IMR-90 (cell line): ENCODE results near the gene CMIP. TPM values are rescaled to one million over a fixed set of nuclear protein-coding genes. Genes with fewer than 3 reads are reported as not detected.
A peak's percentile ranks its signal among the peaks of the same experiment; 100 is the strongest.

ENCODE experiments used
- ATAC-seq: fragments of 200-7000 bp; cut with Tn5 transposase; 2 replicates; pipeline ENCODE4 v1.9.1; 2020; ENCODE audit warnings: low read depth, mild to moderate bottlenecking, moderate library complexity
- BruUV-seq: library from RNA; stranded (reverse); fragments of 400-500 nt; replicated peaks from 2 replicates; lab custom pipeline; 2021; lab: Mats Ljungman, UMichigan
- CTCF ChIA-PET: fragments of 300-600 bp; formaldehyde crosslinking; extraction: SDS; loops from one replicate; lab custom pipeline; 2021; ENCODE audit warnings: antibody characterized with exemption; lab: Yijun Ruan, JAX
- POLR2A ChIA-PET: fragments of 300-600 bp; sonication (Branson Sonifier 250); formaldehyde crosslinking; loops from one replicate; lab custom pipeline; 2022; ENCODE audit warnings: antibody characterized with exemption; ENCODE audit not compliant: unreplicated experiment; lab: Charles Lee
- DNase-seq: peaks from one replicate; pipeline ENCODE4 v3.0.0; 2013
- H2AFZ ChIP-seq: replicated peaks from 2 replicates; pipeline ENCODE3; 2013; ENCODE audit warnings: low read length, mild to moderate bottlenecking; ENCODE audit not compliant: poor library complexity
- H2AK5ac ChIP-seq: 2 replicates; pipeline ENCODE4 v1.6.1; 2013; ENCODE audit warnings: low read depth, low read length, inconsistent platforms
- H2AK9ac ChIP-seq: replicated peaks from 2 replicates; pipeline ENCODE3; 2013; ENCODE audit warnings: mild to moderate bottlenecking, low read depth, low read length, moderate library complexity; ENCODE audit not compliant: poor library complexity
- H2BK120ac ChIP-seq: 2 replicates; pipeline ENCODE4 v1.6.1; 2013; ENCODE audit warnings: low read depth, low read length, inconsistent platforms
- H2BK15ac ChIP-seq: 3 replicates; pipeline ENCODE4 v1.6.1; 2013; ENCODE audit warnings: low read depth, low read length, inconsistent platforms
- H2BK20ac ChIP-seq: 2 replicates; pipeline ENCODE4 v1.6.1; 2013; ENCODE audit warnings: low read depth, mild to moderate bottlenecking, inconsistent platforms, low read length, moderate library complexity
- H2BK5ac ChIP-seq: 2 replicates; pipeline ENCODE4 v1.6.1; 2013; ENCODE audit warnings: mild to moderate bottlenecking, low read depth, low read length, inconsistent platforms; ENCODE audit not compliant: poor library complexity, severe bottlenecking
- H3K14ac ChIP-seq: replicated peaks from 2 replicates; pipeline ENCODE4 v1.6.1; 2013; ENCODE audit warnings: low read depth, low read length, inconsistent platforms
- H3K18ac ChIP-seq: 2 replicates; pipeline ENCODE4 v1.6.1; 2013; ENCODE audit warnings: low read depth, low read length, control low read depth
- H3K23ac ChIP-seq: 2 replicates; pipeline ENCODE4 v1.6.1; 2013; ENCODE audit warnings: low read depth, low read length, inconsistent platforms
- H3K27ac ChIP-seq: 2 replicates; pipeline ENCODE4 v1.5.1; 2013; ENCODE audit warnings: mild to moderate bottlenecking, control low read depth, low read length; ENCODE audit not compliant: insufficient read depth
- H3K27me3 ChIP-seq: 2 replicates; pipeline ENCODE4 v1.6.1; 2013; ENCODE audit warnings: low read length; ENCODE audit not compliant: control insufficient read depth, insufficient read depth
- H3K36me3 ChIP-seq: 2 replicates; pipeline ENCODE4 v1.6.1; 2013; ENCODE audit warnings: low read length, mixed read lengths; ENCODE audit not compliant: control insufficient read depth, insufficient read depth
- H3K4ac ChIP-seq: 2 replicates; pipeline ENCODE4 v1.6.1; 2013; ENCODE audit warnings: low read depth, low read length, inconsistent platforms
- H3K4me1 ChIP-seq: 2 replicates; pipeline ENCODE4 v1.6.1; 2013; ENCODE audit warnings: low read length, mixed read lengths; ENCODE audit not compliant: control insufficient read depth, insufficient read depth
- H3K4me2 ChIP-seq: 2 replicates; pipeline ENCODE4 v1.6.1; 2013; ENCODE audit warnings: low read depth, mild to moderate bottlenecking, control low read depth, low read length, moderate library complexity
- H3K4me3 ChIP-seq: 2 replicates; pipeline ENCODE4 v1.5.1; 2013; ENCODE audit warnings: low read depth, mild to moderate bottlenecking, control low read depth, low read length, moderate library complexity; ENCODE audit not compliant: insufficient read depth
- H3K56ac ChIP-seq: 2 replicates; pipeline ENCODE4 v1.6.1; 2013; ENCODE audit warnings: low read length, inconsistent platforms; ENCODE audit not compliant: insufficient read depth; ENCODE audit errors: extremely low read depth
- H3K79me1 ChIP-seq, 2 experiments: 2 replicates each; pipeline ENCODE4 v1.6.1; 2013; ENCODE audit warnings: low read length in 2 of 2, inconsistent platforms in 1 of 2, low read depth in 1 of 2
- H3K9ac ChIP-seq: 2 replicates; pipeline ENCODE4 v1.6.1; 2013; ENCODE audit warnings: low read depth, low read length, control low read depth
- H3K9me1 ChIP-seq: 2 replicates; pipeline ENCODE4 v1.6.1; 2013; ENCODE audit warnings: low read length, inconsistent platforms; ENCODE audit not compliant: insufficient read depth
- H3K9me3 ChIP-seq: 2 replicates; pipeline ENCODE4 v1.6.1; 2013; ENCODE audit warnings: low read length; ENCODE audit not compliant: control insufficient read depth, insufficient read depth
- H4K20me1 ChIP-seq: 2 replicates; pipeline ENCODE4 v1.6.1; 2013; ENCODE audit warnings: low read length, inconsistent platforms; ENCODE audit not compliant: insufficient read depth
- H4K5ac ChIP-seq: 2 replicates; pipeline ENCODE4 v1.6.1; 2013; ENCODE audit warnings: mild to moderate bottlenecking, low read depth, low read length, control low read depth
- H4K8ac ChIP-seq, 2 experiments: 2 replicates each; pipeline ENCODE4 v1.6.1; 2013; ENCODE audit warnings: low read depth in 2 of 2, low read length in 2 of 2, control low read depth in 1 of 2, inconsistent platforms in 1 of 2
- H4K91ac ChIP-seq: 2 replicates; pipeline ENCODE4 v1.6.1; 2013; ENCODE audit warnings: low read depth, low read length, inconsistent platforms; ENCODE audit not compliant: insufficient read depth
- CTCF ChIP-seq: conservative IDR thresholded peaks from 2 replicates; pipeline ENCODE4 v1.5.1; 2012; ENCODE audit warnings: mild to moderate bottlenecking, low read depth, low read length, improper control_type of control experiment
- ELK1 ChIP-seq: fragments of 150-350 bp; IDR thresholded peaks from 2 replicates; pipeline ENCODE4 v1.6.1; 2016; ENCODE audit warnings: low read depth, mild to moderate bottlenecking, low read length, moderate library complexity, borderline replicate concordance
- NFE2L2 ChIP-seq: fragments of 150-350 bp; IDR thresholded peaks from 2 replicates; pipeline ENCODE4 v1.6.1; 2016; ENCODE audit warnings: low read depth, mild to moderate bottlenecking, low read length
- WGBS, 2 experiments: methylation state at CpG; one replicate each; pipeline versions ENCODE4 v1.1.5 to v1.1.7; 2013; ENCODE audit warnings: missing lambda C conversion rate in 2 of 2; ENCODE audit not compliant: insufficient read length in 1 of 2; ENCODE audit errors: extremely low coverage in 2 of 2; 5-methylcytosine and 5-hydroxymethylcytosine counted together
- dilution Hi-C: fragments of 300-500 bp; cut with HindIII; formaldehyde crosslinking; loops from one replicate; pipeline ENCODE4 v1.14.3; 2018; ENCODE audit warnings: low sequenced_read_pairs; ENCODE audit not compliant: unreplicated experiment
- in situ Hi-C: fragments of 300-500 bp; cut with MboI; formaldehyde crosslinking; loops from 3 replicates; pipeline ENCODE4 v1.14.3; 2019; ENCODE audit warnings: low sequenced_read_pairs, inconsistent platforms, mixed read lengths
- intact Hi-C: fragments of 100-400 bp; cut with micrococcal nuclease; formaldehyde crosslinking; loops from 2 replicates; pipeline ENCODE4 v1.10.0; 2022
- polyA plus RNA-seq, 3 experiments: library from polyadenylated mRNA; depleted of rRNA; stranded (reverse); fragments of >200 nt; gene quantifications; 2 replicates each; pipeline ENCODE4 v1.2.3, GENCODE V29; 2012; ENCODE audit warnings: low replicate concordance in 1 of 3
- total RNA-seq: library from RNA; depleted of rRNA; stranded (reverse); fragments of >200 nt; gene quantifications from 2 replicates; pipeline ENCODE4 v1.2.3, GENCODE V29; 2012

Gene CMIP
- total and polyA plus RNA-seq, 2 of the 4 experiments (the other 2 are of a cell fraction) = 3.2 to 11.6 TPM

- Histone ChIP-seq H3K27ac (no peak overlapping the region), H3K9me1 (peaks cover 31% of the 10 kb centered on the region), H2BK15ac (no peak overlapping the region), H3K56ac (no peak overlapping the region), H2AK9ac (no peak overlapping the region), H4K20me1 (peaks cover 57% of the 10 kb centered on the region), H3K4me3 (no peak overlapping the region), H2AK5ac (peak overlapping the region; percentile 48), H3K4me2 (no peak overlapping the region), H3K9me3 (no peaks in the 10 kb centered on the region), H4K5ac (no peak overlapping the region), H4K8ac (no peak overlapping the region), H3K27me3 (no peaks in the 10 kb centered on the region), H2BK20ac (peak overlapping the region; percentile 28; the same call in 1 of the 2 replicates), H3K4ac (no peak overlapping the region; the same call in 1 of the 2 replicates), H3K79me1 (peaks cover 45 to 76% of the 10 kb centered on the region in 2 experiments), H3K36me3 (no peaks in the 10 kb centered on the region), H4K91ac (peak overlapping the region; percentile 34; the same call in 1 of the 2 replicates), H3K4me1 (peaks cover 20% of the 10 kb centered on the region), H2AFZ (no peak overlapping the region), H3K9ac (no peak overlapping the region), H2BK120ac (no peak overlapping the region), H3K14ac (0 out of 2 replicates have a peak overlapping the region, but pooled peaks have one; percentile 29), H2BK5ac (no peak overlapping the region), H3K23ac (0 out of 2 replicates have a peak overlapping the region, but pooled peaks have one; percentile 14), H3K18ac (no peak overlapping the region)
- ChIA-PET CTCF (interaction anchor here (0.6 kb wide), 1 partner anchor 1108 kb away, joined by 3 read pairs; no protein-coding TSS in a partner anchor), POLR2A (no interaction called here)
- DNase-seq = peak; percentile 71
- no peak for TF ChIP-seq ELK1
- TF ChIP-seq CTCF = no peak
- TF ChIP-seq NFE2L2 = no peak
- no TSS peak for BruUV-seq
- dilution Hi-C loops (no loop called here), in situ Hi-C loops (no loop called here), intact Hi-C loops (no loop called here)
- WGBS, 2 experiments = 100% methylated on average over 1 of the region's 11 CpGs; no CpG with 5 or more reads in 1 of the 2 experiments
- peak; percentile 55 for ATAC-seq
Observed at GRCh38 chr16:81551821-81552304, 107.3 kb downstream of the CMIP start.
